ENCODE measurements around the gene KIFBP. TPM values are rescaled to one million over a fixed set of nuclear protein-coding genes. Genes with fewer than 3 reads are reported as not detected.

KIFBP gene
- total and polyA plus RNA-seq, 2 of the 13 experiments (the other 11 are each of a cell fraction or from before 2014, with no cell fraction given) = 13.0 to 21.9 TPM

- POLR2A ChIA-PET = no interaction called here
- WGBS (ENCODE audit: low lambda C conversion rate) = 97% methylated on average over 11 of the region's 11 CpGs
- CTCF ChIA-PET (ENCODE audit: low intra/inter-chr PET ratio, low total read pairs) = no interaction called here
- H4K20me1 ChIP-seq (ENCODE audit: insufficient read depth, low read length) = no peaks in the 10 kb centered on the region; the same call in 1 of the 2 replicates
- in situ Hi-C loops (cut with HindIII; ENCODE audit: extremely low pct_ligation_motif_present, low pct_unique_long_range_greater_than_20kb) (no loop called here), intact Hi-C loops (cut with micrococcal nuclease; ENCODE audit: unreplicated experiment) (no loop called here)
- no peaks in the 10 kb centered on the region for H3K4me1 ChIP-seq (ENCODE audit: insufficient read depth, low read length)
- FAIRE-seq (no peak), DNase-seq (ENCODE audit: low spot score) (no peak), ATAC-seq (no peak)
- no peaks in the 10 kb centered on the region for H3K79me2 ChIP-seq (ENCODE audit: insufficient read depth, low read length)
- H2AFZ ChIP-seq (ENCODE audit: low read length) = no peak overlapping the region
- no TSS peak for BruUV-seq (replicated peaks)
- H3K27me3 ChIP-seq (ENCODE audit: control insufficient read depth in 1 of 2, insufficient read depth in 2 of 2, low read length in 2 of 2) = no peaks in the 10 kb centered on the region
- H3K4me3 ChIP-seq (replicated peaks in 1 of 3; ENCODE audit: insufficient read depth in 1 of 3, low read depth in 2 of 3, low read length in 3 of 3) = no peak overlapping the region
- TF ChIP-seq SMAD1 (CRISPR knock-in tag; IDR thresholded peaks at IDR 0.05; ENCODE audit: borderline replicate concordance, low read depth) (no peak), BRD4 (CRISPR knock-in tag; IDR thresholded peaks at IDR 0.05) (no peak), ZNF160 (CRISPR knock-in tag; IDR thresholded peaks at IDR 0.05) (no peak), KDM4B (CRISPR knock-in tag; IDR thresholded peaks at IDR 0.05) (no peak), RBM22 (optimal IDR thresholded peaks at IDR 0.05; ENCODE audit: low read length) (peak; percentile 82), POLR2AphosphoS2 (IDR thresholded peaks at IDR 0.05; ENCODE audit: low read depth, low read length) (no peak), TFAP4 (IDR thresholded peaks at IDR 0.05; ENCODE audit: borderline replicate concordance, low read depth) (no peak), HCFC1 (IDR thresholded peaks at IDR 0.05; ENCODE audit: low read depth, low read length) (no peak), HNF4A (CRISPR knock-in tag; IDR thresholded peaks at IDR 0.05) (no peak)
- H3K36me3 ChIP-seq (replicated peaks in 1 of 2; ENCODE audit: control insufficient read depth in 1 of 2, insufficient read depth in 2 of 2, low read length in 2 of 2) = peaks cover 14 to 70% of the 10 kb centered on the region in 2 experiments
- no peak overlapping the region for H3K9ac ChIP-seq (ENCODE audit: insufficient read depth, low read depth, low read length)
- H3K27ac ChIP-seq (ENCODE audit: extremely low read length, insufficient read depth, low read length) = no peak overlapping the region
- no peak overlapping the region for H3K4me2 ChIP-seq (ENCODE audit: low read depth, low read length)
- H3K9me3 ChIP-seq (ENCODE audit: low read length) = no peaks in the 10 kb centered on the region
Measured at GRCh38 chr10:68982389-68982788, 6.2 kb upstream of the KIFBP start.

- no peak for DNase-seq (ENCODE audit: low spot score)
- H2AFZ ChIP-seq (ENCODE audit: low read length) = no peak overlapping the region
- H3K9ac ChIP-seq (ENCODE audit: insufficient read depth, low read depth, low read length) = no peak overlapping the region
- H3K36me3 ChIP-seq (replicated peaks in 1 of 2; ENCODE audit: control insufficient read depth in 1 of 2, insufficient read depth in 2 of 2, low read length in 2 of 2) = peaks cover 9 to 20% of the 10 kb centered on the region in 2 experiments
- peak overlapping the region; percentile 87; the same call in 1 of the 2 replicates for H3K4me2 ChIP-seq (ENCODE audit: low read depth, low read length)
- H3K27me3 ChIP-seq (ENCODE audit: control insufficient read depth in 1 of 2, insufficient read depth in 2 of 2, low read length in 2 of 2) = no peaks in the 10 kb centered on the region; a peak in 1 of 5 replicates
- intact Hi-C loops (cut with micrococcal nuclease; ENCODE audit: unreplicated experiment) = loop anchor here (5.0 kb wide), 1 partner anchor 190 kb away; no protein-coding TSS in a partner anchor
- ChIA-PET POLR2A (interaction anchor here (1.7 kb wide), 1 partner anchor 31 kb away, joined by 3 read pairs; the partner anchor contains the start of gene DDX21), CTCF (ENCODE audit: low intra/inter-chr PET ratio, low total read pairs) (no interaction called here)
- no TSS peak for BruUV-seq (replicated peaks)
- TF ChIP-seq ZBTB14 (CRISPR knock-in tag; IDR thresholded peaks at IDR 0.05) (no peak), ZNF782 (CRISPR knock-in tag; IDR thresholded peaks at IDR 0.05; ENCODE audit: borderline replicate concordance) (no peak), MED13 (CRISPR knock-in tag; IDR thresholded peaks at IDR 0.05) (no peak), ZNF496 (CRISPR knock-in tag; IDR thresholded peaks at IDR 0.05; ENCODE audit: insufficient replicate concordance) (no peak), MYNN (CRISPR knock-in tag; IDR thresholded peaks at IDR 0.05; ENCODE audit: low read depth) (no peak), TBX3 (IDR thresholded peaks at IDR 0.05; ENCODE audit: borderline replicate concordance) (no peak), CENPX (CRISPR knock-in tag; IDR thresholded peaks at IDR 0.05) (no peak), ZNF180 (CRISPR knock-in tag; IDR thresholded peaks at IDR 0.05; ENCODE audit: borderline replicate concordance, low read depth) (no peak), SALL2 (CRISPR knock-in tag; IDR thresholded peaks at IDR 0.05) (no peak), PCBP2 (optimal IDR thresholded peaks at IDR 0.05; ENCODE audit: low read depth, low read length, poor library complexity, severe bottlenecking) (no peak)
- peaks cover 26% of the 10 kb centered on the region for H3K79me2 ChIP-seq (ENCODE audit: insufficient read depth, low read length)
- H3K4me3 ChIP-seq (replicated peaks in 1 of 3; ENCODE audit: insufficient read depth in 1 of 3, low read depth in 2 of 3, low read length in 3 of 3) = no peak overlapping the region
- H3K9me3 ChIP-seq (ENCODE audit: low read length) = no peaks in the 10 kb centered on the region
- no peak for ATAC-seq
- peaks cover 32% of the 10 kb centered on the region for H3K4me1 ChIP-seq (ENCODE audit: insufficient read depth, low read length)
- no peak overlapping the region for H3K27ac ChIP-seq (ENCODE audit: extremely low read length, insufficient read depth, low read length)
- WGBS (ENCODE audit: low lambda C conversion rate) = 89% methylated on average over 3 of the region's 3 CpGs
- in situ Hi-C loops (cut with HindIII; ENCODE audit: extremely low pct_ligation_motif_present, low pct_unique_long_range_greater_than_20kb) = no loop called here
- FAIRE-seq = no peak
- H4K20me1 ChIP-seq (ENCODE audit: insufficient read depth, low read length) = no peaks in the 10 kb centered on the region
Measured at GRCh38 chr10:68987611-68988010, 992 bp upstream of the KIFBP start.
